GM21367 (cell line): Measurements from ENCODE around the gene CREB3.
A peak's percentile ranks its signal among the peaks of the same experiment; 100 is the strongest.

Experiments used
- ATAC-seq: cut with Tn5 transposase; IDR thresholded peaks from one replicate; pipeline ENCODE4 v1.9.1; 2021; ENCODE audit not compliant: unreplicated experiment

Gene CREB3

GRCh38 chr9:35748242-35748857, 15.9 kb downstream of the CREB3 start:
- no peak for ATAC-seq

- peak; percentile 66 for ATAC-seq
Observed at GRCh38 chr9:35748858-35749514, 16.5 kb downstream of the CREB3 start, which contains the start of the genes GBA2 and RGP1. TSS of gene GBA2 (minus strand) at chr9:35749228. CDS start at chr9:35748704, 524 bp downstream. TSS of gene RGP1 (plus strand) at chr9:35749287. CDS start at chr9:35749756, 469 bp downstream.

- ATAC-seq = peak; percentile 16
Observed at GRCh38 chr9:35749515-35750255, 17.2 kb downstream of the CREB3 start.

GRCh38 chr9:35750256-35750531, 17.7 kb downstream of the CREB3 start:
- no peak for ATAC-seq

GRCh38 chr9:35753466-35753865, 21.0 kb downstream of the CREB3 start:
- ATAC-seq = no peak

- ATAC-seq = no peak
Observed at GRCh38 chr9:35754264-35754663, 21.8 kb downstream of the CREB3 start, which contains the start of gene MSMP. TSS of gene MSMP (minus strand) at chr9:35754276. CDS start at chr9:35754129, 147 bp downstream.

GRCh38 chr9:35755071-35755470, 22.6 kb downstream of the CREB3 start:
- ATAC-seq = no peak

GRCh38 chr9:35756275-35757225, 24.1 kb downstream of the CREB3 start:
- no peak for ATAC-seq

- ATAC-seq = no peak
Observed at GRCh38 chr9:35757226-35757891, 24.9 kb downstream of the CREB3 start.

- no peak for ATAC-seq
Observed at GRCh38 chr9:35757892-35758275, 25.4 kb downstream of the CREB3 start.

- ATAC-seq = no peak
Observed at GRCh38 chr9:35758475-35759050, 26.1 kb downstream of the CREB3 start.

GRCh38 chr9:35759795-35760194, 27.3 kb downstream of the CREB3 start:
- ATAC-seq = no peak

- ATAC-seq = no peak
Observed at GRCh38 chr9:35760651-35761050, 28.2 kb downstream of the CREB3 start.

- ATAC-seq = no peak
Observed at GRCh38 chr9:35763181-35763580, 30.7 kb downstream of the CREB3 start.

- no peak for ATAC-seq
Observed at GRCh38 chr9:35763803-35764202, 31.3 kb downstream of the CREB3 start.

GRCh38 chr9:35766997-35767396, 34.5 kb downstream of the CREB3 start:
- ATAC-seq = no peak

- no peak for ATAC-seq
Observed at GRCh38 chr9:35767458-35767857, 35.0 kb downstream of the CREB3 start.

- ATAC-seq = no peak
Observed at GRCh38 chr9:35769763-35770162, 37.3 kb downstream of the CREB3 start.

- no peak for ATAC-seq
Observed at GRCh38 chr9:35771075-35771433, 38.6 kb downstream of the CREB3 start.

- ATAC-seq = no peak
Observed at GRCh38 chr9:35771534-35771933, 39.1 kb downstream of the CREB3 start.
